Heart left ventricle (tissue), 16 donors: ENCODE data around the gene PDE10A. TPM values are rescaled to one million over a fixed set of nuclear protein-coding genes. Genes with fewer than 3 reads are reported as not detected.

Experiments used
- ATAC-seq, 4 donors: fragments of 200-7000 bp; cut with Tn5 transposase; one replicate each; pipeline ENCODE4 v1.9.1; 2020 to 2022; ENCODE audit warnings: moderate library complexity in 4 of 4, mild to moderate bottlenecking in 3 of 4, moderate number of reproducible peaks in 1 of 4
- DNase-seq, 5 donors: peaks; one replicate each; pipeline ENCODE4 v3.0.0-alpha.2; 2020
- H3K27ac ChIP-seq, 12 donors: fragments of 200-600 bp; sonication (generic) in 4 of 12; one replicate each; pipeline versions ENCODE4 v1.5.0 to v1.8.0; 2016 to 2022; ENCODE audit warnings: mild to moderate bottlenecking in 2 of 12
- H3K27me3 ChIP-seq, 9 donors: fragments of 200-600 bp; sonication (generic) in 2 of 9; one replicate each; pipeline versions ENCODE4 v1.5.1 to v1.8.0; 2016 to 2022; ENCODE audit warnings: mild to moderate bottlenecking in 3 of 9
- H3K36me3 ChIP-seq, 9 donors: fragments of 200-600 bp; sonication (generic) in 2 of 9; one replicate each; pipeline versions ENCODE4 v1.5.0 to v1.8.0; 2018 to 2022; ENCODE audit warnings: mild to moderate bottlenecking in 2 of 9
- H3K4me1 ChIP-seq, 12 donors: fragments of 200-600 bp; sonication (generic) in 4 of 12; one replicate each; pipeline versions ENCODE4 v1.5.0 to v1.8.0; 2016 to 2022; ENCODE audit warnings: mild to moderate bottlenecking in 3 of 12
- H3K4me3 ChIP-seq, 12 donors: fragments of 200-600 bp; sonication (generic) in 4 of 12; one replicate each; pipeline versions ENCODE4 v1.5.0 to v1.8.0; 2017 to 2022; ENCODE audit warnings: mild to moderate bottlenecking in 9 of 12, moderate library complexity in 4 of 12
- H3K9me3 ChIP-seq, 12 donors: fragments of 200-600 bp; sonication (generic) in 4 of 12; one replicate each; pipeline versions ENCODE4 v1.5.0 to v1.8.0; 2016 to 2022; ENCODE audit warnings: mild to moderate bottlenecking in 1 of 12
- CTCF ChIP-seq, 12 donors: fragments of 200-600 bp; sonication (generic) in 4 of 12; IDR thresholded peaks; one replicate each; pipeline versions ENCODE4 v1.5.0 to v1.8.0; 2018 to 2022; ENCODE audit warnings: antibody characterized with exemption in 12 of 12, mild to moderate bottlenecking in 5 of 12
- POLR2A ChIP-seq, 2 donors: fragments of 450-650 bp; IDR thresholded peaks; one replicate each; pipeline ENCODE4 v1.6.1; 2017; ENCODE audit warnings: antibody characterized with exemption in 2 of 2, mild to moderate bottlenecking in 2 of 2, moderate library complexity in 2 of 2
- WGBS, 4 donors: extraction: QIAGEN DNeasy Blood & Tissue Kit in 2 of 4; methylation state at CpG; one replicate each; pipeline versions ENCODE4 v1.1.5 to v1.1.7; 2013 to 2018; 5-methylcytosine and 5-hydroxymethylcytosine counted together
- intact Hi-C, 10 donors: fragments of 100-400 bp; cut with DNase I; formaldehyde crosslinking; loops; one replicate each; pipeline versions ENCODE4 v1.11.1 to v1.14.2; 2022
- polyA plus RNA-seq, 2 donors: library from polyadenylated mRNA; stranded (reverse); fragments of 200-250 nt; gene quantifications; one replicate each; pipeline ENCODE4 v1.2.3, GENCODE V29; 2013
- total RNA-seq, 9 donors: library from RNA; depleted of rRNA in 2 of 9; stranded (reverse); fragments of >200 nt in 2 of 9; fragmentation: NEBNext Ultra II Directional in 3 of 9; extraction: Animal tissue kit (Norgen Biotek cat#: 25700) in 3 of 9; gene quantifications; one replicate each; pipeline versions ENCODE4 v1.1.0 to v1.2.4, GENCODE V29; 2016 to 2023
- donor health status: ischemic (EF 13 %, LVEDD 7.1; RV severe dilation, severe dysfunction).
- donor health status: healthy with polysubstance abuse.
- donor health status: DM: no; HTN: yes; CAD: no.
- donor health status: DM: no; HTN: no; CAD: no.
- donor health status: ischemic (EF 25% LVEDD 6.9; RV normal size, moderate dysfunction).
- donor health status: ischemic (EF 25% LVEDD 5.7; RV mildly dilated, moderate dysfunction).
- donor health status: healthy.
- donor health status: DM: yes; HTN: yes; CAD: no.
- donor health status: ischemic (EF 35%, LVEDD 5.7; RV mildly dilated, moderate dysfunction).
- donor health status: nonischemic (EF 11% LVEDD 7.7; RV severe dilation, severe dysfunction).
- donor health status: DM: yes; HTN: yes; CAD: no.
- donor health status: PGD.
- donor health status: ischemic (EF 29% LVEDD 5.4; RV normal size, mild dysfunction).
- donor health status: nonischemic (EF 23%, LVEDD 6.1; RV moderate dilation, normal function).

Gene PDE10A
- total and polyA plus RNA-seq, 11 donors: 4.2 to 22.4 (median 12.8) TPM

- WGBS, 4 donors: 55 to 61% (median 58%) methylated on average over 6 of the region's 6 CpGs
- no peaks in the 10 kb centered on the region for H3K9me3 ChIP-seq
- no peaks in the 10 kb centered on the region for H3K36me3 ChIP-seq
- H3K4me1 ChIP-seq: peaks cover 0 to 44% (median 25%) of the 10 kb centered on the region in 12 donors
- H3K4me3 ChIP-seq: no peak overlapping the region
- intact Hi-C loops: loop anchor here in 2 of 10 donors (5.0 to 10.0 kb wide), 2 partner anchors 72 to 75 kb away; no protein-coding TSS in a partner anchor
- H3K27me3 ChIP-seq: no peaks in the 10 kb centered on the region
- DNase-seq (no peak), ATAC-seq (peak in 1 of 4 donors; percentile 10)
- H3K27ac ChIP-seq: peak overlapping the region in 8 of 12 donors; percentile 19 to 63 (median 42)
- TF ChIP-seq CTCF (IDR thresholded peaks at IDR 0.05): no peak
- TF ChIP-seq POLR2A (IDR thresholded peaks at IDR 0.05): no peak
These were observed 16.0 kb downstream of the PDE10A start for GRCh38 chr6:165647041-165647440.

DNA sequence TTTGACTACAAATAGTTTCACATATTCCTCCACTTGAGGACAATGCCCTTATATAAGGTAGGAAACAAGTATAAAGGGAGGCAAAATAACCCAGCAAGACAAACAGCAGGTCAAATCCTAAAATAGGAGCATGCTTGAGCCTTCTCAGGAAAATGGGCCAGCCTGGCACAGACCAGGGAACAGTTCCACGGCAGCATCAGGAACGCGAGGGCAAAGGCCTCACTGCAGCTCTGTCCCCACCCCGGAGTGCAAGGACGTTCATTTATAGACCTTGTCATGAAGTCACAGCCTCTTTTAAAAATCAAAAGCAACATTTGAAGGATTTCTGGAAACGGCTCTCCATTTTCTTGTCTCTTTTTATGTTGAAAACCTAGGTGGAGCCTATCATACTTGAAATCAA, 17.1 kb downstream of the PDE10A start:
- intact Hi-C loops: loop anchor here in 2 of 10 donors (5.0 to 10.0 kb wide), 2 partner anchors 71 to 74 kb away; no protein-coding TSS in a partner anchor
- peaks cover 0 to 52% (median 26%) of the 10 kb centered on the region in 12 donors for H3K4me1 ChIP-seq
- DNase-seq: peak in 1 of 5 donors; percentile 49

DNA sequence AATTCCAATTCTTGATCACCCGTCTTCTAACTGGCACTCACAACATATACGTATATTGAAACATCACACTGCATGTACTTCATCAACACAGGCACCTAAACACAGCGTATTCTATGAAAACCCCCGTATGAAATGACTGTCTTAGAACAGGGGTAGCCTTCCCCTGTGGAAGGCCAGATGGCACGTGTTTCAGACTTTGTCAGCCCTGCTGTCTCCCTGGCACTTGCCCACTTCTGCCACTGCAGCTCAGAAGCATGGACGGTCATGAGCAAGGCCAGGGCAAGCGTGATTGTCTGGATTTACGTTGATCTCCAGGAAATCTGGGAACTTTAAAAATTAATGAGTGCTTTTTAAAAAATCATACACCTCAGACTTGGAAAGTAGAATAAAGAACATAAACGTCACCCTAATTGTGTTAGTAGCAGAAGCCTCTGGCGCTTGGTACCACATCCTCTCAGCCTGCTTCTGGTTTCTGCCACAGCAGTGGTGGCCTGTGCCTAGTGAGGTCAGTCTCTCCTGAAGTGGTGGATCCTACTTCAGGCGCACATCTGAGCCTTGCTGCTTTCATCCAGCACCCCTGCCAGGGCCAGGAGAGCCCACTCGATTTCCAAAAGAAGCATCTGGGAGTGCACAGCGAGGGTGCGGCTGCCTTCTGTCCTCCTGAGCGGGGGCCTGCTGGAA, 18.3 kb downstream of the PDE10A start:
- no peaks in the 10 kb centered on the region for H3K36me3 ChIP-seq
- no peaks in the 10 kb centered on the region for H3K27me3 ChIP-seq
- no peak overlapping the region for H3K4me3 ChIP-seq
- WGBS, 4 donors: 92 to 96% (median 94%) methylated on average over 11 to 15 of the region's 15 CpGs
- ATAC-seq: no peak
- no peak overlapping the region for H3K27ac ChIP-seq
- no peaks in the 10 kb centered on the region for H3K9me3 ChIP-seq
- intact Hi-C loops: loop anchor here in 2 of 10 donors (5.0 to 10.0 kb wide), 2 partner anchors 70 to 72 kb away; no protein-coding TSS in a partner anchor
- no peak for DNase-seq
- peaks cover 0 to 47% (median 23%) of the 10 kb centered on the region in 12 donors for H3K4me1 ChIP-seq
- TF ChIP-seq POLR2A (IDR thresholded peaks at IDR 0.05) (no peak), CTCF (IDR thresholded peaks at IDR 0.05) (no peak)

More for the DNA sequence above, 17.1 kb downstream of the PDE10A start:
- Histone ChIP-seq H3K4me3 (no peak overlapping the region), H3K27me3 (no peaks in the 10 kb centered on the region), H3K27ac (peak overlapping the region in 3 of 12 donors; percentile 3 to 26 (median 19)), H3K36me3 (no peaks in the 10 kb centered on the region), H3K9me3 (no peaks in the 10 kb centered on the region)
- peak in 2 of 4 donors; percentile 38 to 56 for ATAC-seq
- 54 to 67% (median 59%) methylated on average over 6 of the region's 6 CpGs for WGBS, 4 donors
- TF ChIP-seq CTCF (IDR thresholded peaks at IDR 0.05) (no peak), POLR2A (IDR thresholded peaks at IDR 0.05) (no peak)

GRCh38 chr6:165643015-165643414, 20.0 kb downstream of the PDE10A start:
- no peak overlapping the region for H3K27ac ChIP-seq
- no peaks in the 10 kb centered on the region for H3K9me3 ChIP-seq
- no peak for ATAC-seq
- no peak for DNase-seq
- no peaks in the 10 kb centered on the region for H3K27me3 ChIP-seq
- intact Hi-C loops: loop anchor here in 1 of 10 donors (10.0 kb wide), 1 partner anchor 68 kb away; no protein-coding TSS in a partner anchor
- TF ChIP-seq CTCF (IDR thresholded peaks at IDR 0.05) (no peak), POLR2A (IDR thresholded peaks at IDR 0.05) (no peak)
- 64 to 89% (median 79%) methylated on average over 3 of the region's 3 CpGs for WGBS, 4 donors
- H3K4me1 ChIP-seq: peaks cover 0 to 41% (median 9%) of the 10 kb centered on the region in 12 donors
- H3K36me3 ChIP-seq: no peaks in the 10 kb centered on the region
- H3K4me3 ChIP-seq: no peak overlapping the region
